Cardiac fibroblast (primary cell): Measurements from ENCODE around the gene FAM234B.

Experiments
- DNase-seq, 2 donors: peaks; one replicate each; pipeline versions ENCODE4 v3.0.0 to v3.0.0-alpha.2; 2010; ENCODE audit warnings: low read depth in 2 of 2
- H3K4me3 ChIP-seq, 2 donors: replicated peaks in 1 of 2; 1 replicate in 1 of 2; 2 replicates in 1 of 2; pipeline ENCODE4 v1.5.1; 2011; ENCODE audit warnings: low read depth in 2 of 2, low read length in 2 of 2, mild to moderate bottlenecking in 2 of 2, moderate library complexity in 1 of 2
- CTCF ChIP-seq: IDR thresholded peaks from one replicate; pipeline ENCODE4 v1.5.1; 2011; ENCODE audit warnings: low read depth, mild to moderate bottlenecking, low read length, inconsistent platforms

Gene FAM234B

GRCh38 chr12:13044002-13044905 lies at the start of gene FAM234B:
TSS of gene FAM234B (plus strand) at chr12:13044381. CDS start at chr12:13044404, 23 bp downstream.
- peak; percentile 73 to 77 for DNase-seq
- no peak for TF ChIP-seq CTCF
- H3K4me3 ChIP-seq = peak within 1 kb of the TSS; percentile 93 to 100

- TF ChIP-seq CTCF = no peak
- no peak for DNase-seq
- H3K4me3 ChIP-seq = no peak overlapping the region
Observed at GRCh38 chr12:12995088-12995487, 49.1 kb upstream of the FAM234B start.

GRCh38 chr12:12996209-12996608 lies 48.0 kb upstream of the FAM234B start:
- DNase-seq = no peak
- TF ChIP-seq CTCF = no peak
- no peak overlapping the region for H3K4me3 ChIP-seq

GRCh38 chr12:12997156-12997555 lies 47.0 kb upstream of the FAM234B start:
- H3K4me3 ChIP-seq = no peak overlapping the region
- TF ChIP-seq CTCF = no peak
- DNase-seq = no peak

GRCh38 chr12:12997734-12998133 lies 46.4 kb upstream of the FAM234B start:
- no peak for TF ChIP-seq CTCF
- no peak overlapping the region for H3K4me3 ChIP-seq
- DNase-seq = no peak

GRCh38 chr12:12998248-12998647 lies 45.9 kb upstream of the FAM234B start:
- DNase-seq = no peak
- no peak for TF ChIP-seq CTCF
- peak overlapping the region in 1 of 2 donors; percentile 95 for H3K4me3 ChIP-seq
